ENCODE data around the gene TRAF1. TPM values are rescaled to one million over a fixed set of nuclear protein-coding genes. Genes with fewer than 3 reads are reported as not detected.

The TRAF1 gene
- total RNA-seq, 1 experiment from 2014 or later: 1.6 TPM

- CTCF ChIA-PET: no interaction called here
- H3K4me1 Mint-ChIP-seq (ENCODE audit: low read depth, unreplicated experiment): peaks cover 15% of the 10 kb centered on the region
- H3K36me3 Mint-ChIP-seq (ENCODE audit: insufficient read depth, unreplicated experiment): no peaks in the 10 kb centered on the region
- TF ChIP-seq CTCF (IDR thresholded peaks at IDR 0.05; ENCODE audit: unreplicated experiment): no peak
- H3K9me3 Mint-ChIP-seq (ENCODE audit: low read depth, unreplicated experiment): no peaks in the 10 kb centered on the region
- no peak overlapping the region for H3K4me3 Mint-ChIP-seq (ENCODE audit: low read depth, unreplicated experiment)
- H3K27me3 Mint-ChIP-seq (ENCODE audit: unreplicated experiment): peaks cover 19% of the 10 kb centered on the region
- BruUV-seq (replicated peaks): no TSS peak
- no peak for DNase-seq
- H3K27ac Mint-ChIP-seq (ENCODE audit: unreplicated experiment): no peak overlapping the region
- intact Hi-C loops (cut with micrococcal nuclease; ENCODE audit: unreplicated experiment): no loop called here
Observed at GRCh38 chr9:120892748-120893610, 33.6 kb downstream of the TRAF1 start.

GRCh38 chr9:120891884-120892747, 34.5 kb downstream of the TRAF1 start:
- peaks cover 19% of the 10 kb centered on the region for H3K27me3 Mint-ChIP-seq (ENCODE audit: unreplicated experiment)
- peaks cover 15% of the 10 kb centered on the region for H3K4me1 Mint-ChIP-seq (ENCODE audit: low read depth, unreplicated experiment)
- no peaks in the 10 kb centered on the region for H3K9me3 Mint-ChIP-seq (ENCODE audit: low read depth, unreplicated experiment)
- no peaks in the 10 kb centered on the region for H3K36me3 Mint-ChIP-seq (ENCODE audit: insufficient read depth, unreplicated experiment)
- TF ChIP-seq CTCF (IDR thresholded peaks at IDR 0.05; ENCODE audit: unreplicated experiment): no peak
- CTCF ChIA-PET: no interaction called here
- H3K4me3 Mint-ChIP-seq (ENCODE audit: low read depth, unreplicated experiment): no peak overlapping the region
- intact Hi-C loops (cut with micrococcal nuclease; ENCODE audit: unreplicated experiment): no loop called here
- BruUV-seq (replicated peaks): no TSS peak
- no peak for DNase-seq
- no peak overlapping the region for H3K27ac Mint-ChIP-seq (ENCODE audit: unreplicated experiment)

- no TSS peak for BruUV-seq (replicated peaks)
- no peaks in the 10 kb centered on the region for H3K9me3 Mint-ChIP-seq (ENCODE audit: low read depth, unreplicated experiment)
- H3K4me3 Mint-ChIP-seq (ENCODE audit: low read depth, unreplicated experiment): no peak overlapping the region
- peaks cover 15% of the 10 kb centered on the region for H3K4me1 Mint-ChIP-seq (ENCODE audit: low read depth, unreplicated experiment)
- CTCF ChIA-PET: no interaction called here
- H3K27me3 Mint-ChIP-seq (ENCODE audit: unreplicated experiment): peaks cover 20% of the 10 kb centered on the region
- no peaks in the 10 kb centered on the region for H3K36me3 Mint-ChIP-seq (ENCODE audit: insufficient read depth, unreplicated experiment)
- no peak for TF ChIP-seq CTCF (IDR thresholded peaks at IDR 0.05; ENCODE audit: unreplicated experiment)
- intact Hi-C loops (cut with micrococcal nuclease; ENCODE audit: unreplicated experiment): no loop called here
- no peak for DNase-seq
- H3K27ac Mint-ChIP-seq (ENCODE audit: unreplicated experiment): no peak overlapping the region
Observed at GRCh38 chr9:120891245-120891883, 35.2 kb downstream of the TRAF1 start.

Data from Calu3 (cell line).